HUES48 (cell line): Measurements from ENCODE around the gene CRYBB3.
"Not testable (repeated sequence)": the region's sequence is repeated elsewhere in the genome, so short reads cannot be mapped to it uniquely, and the experiment has no call there.

ENCODE experiments used
- H3K27ac ChIP-seq: one replicate; pipeline ENCODE4 v1.7.0; 2013; ENCODE audit warnings: low read depth, low read length, inconsistent platforms
- H3K27me3 ChIP-seq: 2 replicates; pipeline ENCODE4 v1.6.1; 2013; ENCODE audit warnings: mild to moderate bottlenecking, low read length; ENCODE audit not compliant: control insufficient read depth, insufficient read depth
- H3K36me3 ChIP-seq: 2 replicates; pipeline ENCODE4 v1.6.1; 2013; ENCODE audit warnings: low read length; ENCODE audit not compliant: control insufficient read depth, insufficient read depth
- H3K4me1 ChIP-seq: 2 replicates; pipeline ENCODE4 v1.6.1; 2013; ENCODE audit warnings: mild to moderate bottlenecking, low read length; ENCODE audit not compliant: control insufficient read depth, insufficient read depth
- H3K4me3 ChIP-seq: 2 replicates; pipeline ENCODE4 v1.5.1; 2013; ENCODE audit warnings: mild to moderate bottlenecking, low read depth, low read length
- H3K9ac ChIP-seq: 2 replicates; pipeline ENCODE4 v1.6.1; 2013; ENCODE audit warnings: mild to moderate bottlenecking, low read depth, low read length, moderate library complexity
- H3K9me3 ChIP-seq: 2 replicates; pipeline ENCODE4 v1.6.1; 2013; ENCODE audit warnings: low read length; ENCODE audit not compliant: control insufficient read depth, insufficient read depth

CRYBB3 gene

GRCh38 chr22:25193548-25193947 lies 6.1 kb upstream of the CRYBB3 start:
- Histone ChIP-seq H3K27me3 (no peaks in the 10 kb centered on the region), H3K9me3 (no peaks in the 10 kb centered on the region; the same call in 1 of the 2 replicates), H3K4me1 (no peaks in the 10 kb centered on the region), H3K9ac (no peak overlapping the region), H3K36me3 (peaks cover 8% of the 10 kb centered on the region; the same call in 1 of the 2 replicates), H3K27ac (no peak overlapping the region), H3K4me3 (no peak overlapping the region)

- H3K9ac ChIP-seq: no peak overlapping the region
- peaks cover 8% of the 10 kb centered on the region; the same call in 1 of the 2 replicates for H3K36me3 ChIP-seq
- no peaks in the 10 kb centered on the region for H3K27me3 ChIP-seq
- H3K27ac ChIP-seq: no peak overlapping the region
- H3K9me3 ChIP-seq: no peaks in the 10 kb centered on the region
- H3K4me1 ChIP-seq: no peaks in the 10 kb centered on the region
- H3K4me3 ChIP-seq: no peak overlapping the region
Observed at GRCh38 chr22:25196326-25196725, 3.3 kb upstream of the CRYBB3 start.

GRCh38 chr22:25197340-25197739 lies 2.3 kb upstream of the CRYBB3 start:
- no peaks in the 10 kb centered on the region for H3K27me3 ChIP-seq
- no peaks in the 10 kb centered on the region for H3K4me1 ChIP-seq
- H3K27ac ChIP-seq: no peak overlapping the region
- H3K9me3 ChIP-seq: no peaks in the 10 kb centered on the region
- H3K4me3 ChIP-seq: no peak overlapping the region
- no peaks in the 10 kb centered on the region; the same call in 1 of the 2 replicates for H3K36me3 ChIP-seq
- no peak overlapping the region for H3K9ac ChIP-seq

GRCh38 chr22:25200967-25201366 lies 1.3 kb downstream of the CRYBB3 start:
- Histone ChIP-seq H3K4me3 (no peak overlapping the region), H3K27ac (no peak overlapping the region), H3K27me3 (no peaks in the 10 kb centered on the region), H3K9ac (no peak overlapping the region), H3K9me3 (no peaks in the 10 kb centered on the region), H3K36me3 (no peaks in the 10 kb centered on the region), H3K4me1 (no peaks in the 10 kb centered on the region)

GRCh38 chr22:25201557-25202273 lies 2.1 kb downstream of the CRYBB3 start:
- Histone ChIP-seq H3K36me3 (no peaks in the 10 kb centered on the region), H3K27ac (no peak overlapping the region), H3K4me1 (no peaks in the 10 kb centered on the region), H3K9me3 (no peaks in the 10 kb centered on the region), H3K4me3 (no peak overlapping the region), H3K27me3 (no peaks in the 10 kb centered on the region), H3K9ac (no peak overlapping the region)

GRCh38 chr22:25202290-25202921 lies 2.7 kb downstream of the CRYBB3 start:
- Histone ChIP-seq H3K4me3 (no peak overlapping the region), H3K9me3 (no peaks in the 10 kb centered on the region), H3K4me1 (no peaks in the 10 kb centered on the region), H3K27ac (no peak overlapping the region), H3K36me3 (no peaks in the 10 kb centered on the region), H3K9ac (no peak overlapping the region), H3K27me3 (no peaks in the 10 kb centered on the region)

- Histone ChIP-seq H3K9ac (no peak overlapping the region), H3K27me3 (no peaks in the 10 kb centered on the region), H3K9me3 (no peaks in the 10 kb centered on the region), H3K36me3 (no peaks in the 10 kb centered on the region), H3K4me1 (no peaks in the 10 kb centered on the region), H3K27ac (no peak overlapping the region), H3K4me3 (no peak overlapping the region)
Observed at GRCh38 chr22:25203082-25203481, 3.4 kb downstream of the CRYBB3 start.

GRCh38 chr22:25204547-25204946 lies 4.9 kb downstream of the CRYBB3 start:
- H3K9me3 ChIP-seq, H3K4me3 ChIP-seq, H3K27me3 ChIP-seq, H3K9ac ChIP-seq, H3K27ac ChIP-seq, H3K36me3 ChIP-seq, H3K4me1 ChIP-seq: not testable (repeated sequence)

- H3K4me3 ChIP-seq: no peak overlapping the region
- no peaks in the 10 kb centered on the region for H3K27me3 ChIP-seq
- H3K4me1 ChIP-seq: no peaks in the 10 kb centered on the region
- H3K36me3 ChIP-seq: no peaks in the 10 kb centered on the region
- no peaks in the 10 kb centered on the region for H3K9me3 ChIP-seq
- no peak overlapping the region for H3K9ac ChIP-seq
- H3K27ac ChIP-seq: no peak overlapping the region
Observed at GRCh38 chr22:25205847-25206246, 6.2 kb downstream of the CRYBB3 start.

GRCh38 chr22:25206998-25207397 lies 7.3 kb downstream of the CRYBB3 start:
- Histone ChIP-seq H3K4me3 (no peak overlapping the region), H3K9me3 (no peaks in the 10 kb centered on the region), H3K36me3 (no peaks in the 10 kb centered on the region), H3K27me3 (no peaks in the 10 kb centered on the region), H3K4me1 (no peaks in the 10 kb centered on the region), H3K27ac (no peak overlapping the region), H3K9ac (no peak overlapping the region)

- Histone ChIP-seq H3K27ac (no peak overlapping the region), H3K4me3 (no peak overlapping the region), H3K4me1 (no peaks in the 10 kb centered on the region), H3K9ac (no peak overlapping the region), H3K36me3 (no peaks in the 10 kb centered on the region), H3K9me3 (no peaks in the 10 kb centered on the region), H3K27me3 (no peaks in the 10 kb centered on the region)
Observed at GRCh38 chr22:25207553-25208157, 8.0 kb downstream of the CRYBB3 start.
